HG02610 (cell line): ENCODE data around the gene C16orf96.
A peak's percentile ranks its signal among the peaks of the same experiment; 100 is the strongest.

Experiments used
- ATAC-seq: cut with Tn5 transposase; IDR thresholded peaks from one replicate; pipeline ENCODE4 v1.9.1; 2021; ENCODE audit warnings: mild to moderate bottlenecking, moderate library complexity; ENCODE audit not compliant: unreplicated experiment

Gene C16orf96

DNA sequence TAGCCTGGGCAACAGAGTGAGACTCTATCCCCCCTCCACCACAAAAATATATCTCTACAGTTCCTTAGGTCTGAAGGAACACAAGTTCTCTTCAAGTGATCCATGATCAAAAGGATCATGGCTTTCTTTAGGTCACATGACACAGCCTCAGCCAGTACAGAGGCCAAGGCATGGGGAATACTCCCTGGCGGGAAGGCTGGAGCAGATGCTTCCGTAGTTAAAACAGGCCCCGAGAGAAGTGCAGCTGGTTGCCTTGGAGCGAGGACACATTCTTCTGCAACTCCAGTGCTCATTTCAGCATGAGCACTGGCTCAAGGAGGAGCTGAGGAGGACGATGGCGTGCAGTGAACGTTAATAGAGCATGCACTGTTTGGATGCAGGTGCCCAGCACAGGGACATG, 31.1 kb upstream of the C16orf96 start:
- ATAC-seq, result no peak

- ATAC-seq, result no peak
Measured at GRCh38 chr16:4525634-4526277, 30.4 kb upstream of the C16orf96 start.

DNA sequence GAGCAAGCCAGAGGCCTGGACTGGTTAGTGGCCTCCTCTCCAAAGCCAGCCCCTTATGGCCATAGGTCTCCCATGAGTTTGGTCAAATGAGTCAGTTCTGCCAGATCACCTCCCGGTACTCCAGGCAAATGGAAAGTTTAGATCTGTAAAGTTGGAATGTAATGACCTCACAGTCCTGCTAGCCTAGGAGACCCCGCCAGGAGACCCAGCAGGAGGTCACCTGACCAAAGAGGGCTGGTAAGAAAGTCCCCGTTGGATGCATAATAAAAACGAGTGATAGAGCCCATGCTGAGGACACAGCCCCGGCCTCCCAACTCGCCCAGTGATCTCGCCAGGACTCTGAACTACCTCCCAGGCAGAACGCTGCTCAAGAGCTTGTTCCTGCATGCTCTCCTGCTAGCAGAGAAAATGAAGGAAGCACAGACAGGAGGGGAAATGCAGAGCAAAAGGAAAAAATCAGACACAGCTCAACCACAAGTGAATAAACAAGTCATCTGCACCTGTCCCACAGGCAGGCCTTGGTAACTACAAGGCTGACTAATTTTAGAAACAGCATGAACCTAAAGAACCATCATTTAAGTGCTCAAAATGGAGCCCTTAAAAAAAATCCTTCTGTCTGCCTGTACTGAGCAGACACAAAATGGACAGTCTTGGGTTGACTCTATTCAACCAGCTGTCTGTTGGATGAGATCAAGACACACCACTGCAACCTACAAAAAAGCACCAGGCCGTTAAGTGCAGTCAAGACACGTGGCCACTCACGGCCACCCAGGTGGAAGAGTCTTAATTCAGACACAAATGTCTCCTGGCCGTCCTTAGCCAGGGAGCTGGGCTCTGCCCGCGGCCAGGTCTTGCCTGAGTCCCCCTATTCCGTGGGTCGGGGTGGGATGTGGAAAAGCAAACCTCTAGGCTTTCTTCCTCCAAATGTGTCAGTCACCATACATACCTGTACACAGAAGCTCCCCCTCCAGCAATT, 26.8 kb upstream of the C16orf96 start:
- peak; percentile 46 for ATAC-seq

DNA sequence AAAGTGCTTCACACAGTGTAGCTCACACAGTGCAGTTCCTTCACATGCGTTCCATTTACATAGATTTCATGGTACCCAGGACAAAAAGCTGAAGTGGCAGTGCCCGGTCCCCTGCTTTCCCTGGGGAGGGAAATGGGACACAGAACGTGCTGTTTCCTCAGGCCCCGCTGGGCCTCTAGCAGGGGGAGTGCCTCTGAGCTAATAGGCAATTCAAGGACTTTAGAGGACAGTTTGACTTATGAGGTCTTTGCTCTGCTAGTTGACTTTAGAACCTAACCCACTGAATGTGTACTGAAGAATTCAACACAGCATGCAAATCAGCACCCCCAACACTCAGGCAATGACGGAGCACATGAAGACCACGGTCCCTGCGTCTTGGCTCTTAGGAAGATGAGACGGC, 24.3 kb upstream of the C16orf96 start:
- ATAC-seq, result no peak

DNA sequence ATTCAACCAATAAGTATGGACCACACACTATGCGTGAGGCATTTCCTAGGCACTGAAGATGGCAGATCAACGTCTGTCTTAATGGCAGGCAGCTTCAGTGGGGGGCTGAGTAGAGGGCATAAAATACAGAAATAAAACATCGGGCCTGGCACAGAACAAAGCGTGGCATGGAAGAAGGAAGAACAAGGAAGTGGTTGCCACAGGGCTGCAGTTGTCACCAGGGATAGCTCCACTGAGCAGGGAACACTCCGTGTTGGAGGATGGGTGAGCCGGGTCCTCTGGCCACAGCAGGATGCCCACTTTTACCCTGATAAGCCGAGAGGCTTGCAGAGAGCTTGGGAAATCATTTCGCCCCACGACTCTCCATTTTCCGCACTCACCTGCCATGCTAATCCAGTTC, 23.9 kb upstream of the C16orf96 start:
- ATAC-seq, result no peak

GRCh38 chr16:4533490-4533889, 22.6 kb upstream of the C16orf96 start:
- ATAC-seq, result no peak

GRCh38 chr16:4534151-4534790, 21.9 kb upstream of the C16orf96 start:
- no peak for ATAC-seq

DNA sequence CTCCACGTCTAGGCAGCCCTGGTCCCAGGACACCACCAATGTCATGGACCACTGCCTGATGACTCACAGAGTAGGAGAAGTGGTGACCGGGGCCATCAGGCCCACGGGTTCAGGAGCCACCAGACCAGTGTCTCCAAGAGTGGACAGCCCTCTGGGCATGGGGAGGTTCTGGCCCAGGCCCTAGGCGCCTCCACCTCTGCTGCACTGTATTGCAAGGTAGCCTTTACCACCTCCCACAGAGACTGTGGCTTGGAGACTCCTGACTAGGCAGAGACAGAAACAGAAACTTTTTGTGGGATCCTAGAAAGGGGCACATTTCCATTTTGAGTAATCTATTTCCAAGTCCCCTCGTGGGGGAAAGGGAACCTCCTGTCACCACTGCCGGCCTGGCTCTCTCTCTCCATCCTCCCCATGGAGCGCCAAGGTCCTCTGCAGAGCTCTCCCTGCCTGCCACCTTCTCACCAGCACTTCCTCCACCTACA, 20.5 kb upstream of the C16orf96 start:
- ATAC-seq, result no peak

- no peak for ATAC-seq
Measured at GRCh38 chr16:4536391-4537106, 19.6 kb upstream of the C16orf96 start.

DNA sequence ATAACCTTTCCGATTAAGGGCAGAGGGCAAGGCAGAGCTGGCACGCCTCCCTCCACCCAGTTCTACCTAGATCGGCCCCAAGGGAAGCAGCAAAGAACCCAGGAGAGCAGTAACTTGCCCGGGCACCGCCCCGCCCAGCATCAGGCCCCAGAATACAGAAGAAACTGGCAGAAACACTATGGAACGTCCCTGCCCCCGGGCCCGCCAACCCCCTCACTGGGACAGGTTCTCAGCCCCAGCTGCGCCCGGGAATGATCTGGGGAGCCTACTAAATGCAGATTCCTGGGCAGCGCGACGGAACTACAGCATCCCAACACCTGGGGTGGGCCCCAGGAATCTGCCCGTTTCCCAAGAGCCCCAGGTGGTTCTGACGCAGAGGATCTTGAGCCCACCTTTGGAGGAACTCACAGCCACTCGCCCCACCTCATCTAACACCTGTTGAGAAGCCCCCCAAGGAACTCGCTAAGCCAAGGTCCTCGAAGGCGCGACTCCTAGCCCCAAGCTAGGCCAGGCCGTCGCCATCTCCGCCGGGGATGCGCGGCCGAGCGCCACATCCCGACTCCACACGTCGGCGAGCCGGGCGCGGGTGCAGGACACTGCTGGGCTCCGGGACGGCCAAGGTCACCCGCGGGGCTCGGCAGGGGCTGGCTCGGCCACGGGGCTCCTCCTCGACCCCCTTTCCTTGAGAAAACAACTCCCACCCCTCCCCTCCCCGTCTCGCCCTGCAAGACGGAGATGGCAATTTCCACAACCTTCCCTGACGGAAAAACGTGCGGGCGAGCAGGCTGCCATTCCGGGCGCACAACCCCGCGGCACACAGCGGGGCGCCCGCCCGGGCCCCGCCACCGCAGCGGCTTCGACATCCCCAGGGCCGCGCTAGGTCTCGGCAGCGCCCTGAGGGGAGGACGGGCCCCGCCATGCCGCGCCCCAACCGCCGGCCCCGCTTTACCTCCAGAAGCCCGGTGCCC, 18.5 kb upstream of the C16orf96 start:
- ATAC-seq, result peak; percentile 13

GRCh38 chr16:4538350-4539235, 17.5 kb upstream of the C16orf96 start, which contains the start of gene CDIP1:
Gene CDIP1 (minus strand): TSS chr16:4538773. CDS start chr16:4514130, 24,643 bp downstream.
- peak; percentile 86 for ATAC-seq

GRCh38 chr16:4539716-4540284, 16.3 kb upstream of the C16orf96 start:
- ATAC-seq, result no peak

DNA sequence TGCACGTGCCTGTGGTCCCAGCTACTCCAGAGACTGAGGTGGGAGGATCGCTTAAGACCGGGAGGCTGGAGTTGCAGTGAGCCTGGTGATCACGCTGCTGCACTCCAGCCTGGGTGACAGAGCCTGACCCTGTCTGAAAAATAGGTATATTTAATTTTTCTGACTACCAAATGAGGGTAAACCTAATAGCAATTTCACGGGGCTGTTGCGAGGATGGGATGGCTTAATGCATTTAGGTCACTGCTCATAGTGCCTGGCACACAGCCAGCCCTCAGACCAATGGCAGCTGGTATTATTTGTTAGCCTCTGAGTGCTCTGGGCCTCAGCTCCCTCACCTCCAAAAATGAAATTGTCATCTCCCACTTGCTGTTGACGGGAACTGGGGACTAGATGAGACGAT, 11.7 kb upstream of the C16orf96 start:
- no peak for ATAC-seq

- no peak for ATAC-seq
Measured at GRCh38 chr16:4548124-4548523, 8.0 kb upstream of the C16orf96 start.

- ATAC-seq, result no peak
Measured at GRCh38 chr16:4550591-4550990, 5.5 kb upstream of the C16orf96 start.

- ATAC-seq, result no peak
Measured at GRCh38 chr16:4552541-4552940, 3.6 kb upstream of the C16orf96 start.

DNA sequence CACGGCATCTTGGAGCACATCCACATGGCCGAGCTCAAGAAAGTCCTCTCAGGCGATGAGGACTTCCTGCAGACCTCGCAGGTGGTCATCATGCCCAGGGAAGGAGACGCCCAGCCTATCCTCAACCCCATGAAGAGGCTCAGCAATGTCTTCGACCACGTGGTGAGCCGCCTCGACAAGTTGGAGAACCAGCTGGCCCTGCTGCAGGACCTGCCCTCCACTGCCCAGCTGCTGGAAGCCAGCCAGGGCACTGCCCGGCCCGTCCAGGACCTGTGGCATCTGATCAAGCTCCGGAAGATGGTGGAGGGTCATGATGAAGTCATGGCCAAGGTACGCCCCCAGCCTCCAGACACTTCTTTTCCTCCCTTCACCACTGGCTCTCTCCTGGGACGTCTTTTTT, 440 bp downstream of the C16orf96 start:
- no peak for ATAC-seq

GRCh38 chr16:4557973-4558372, 1.8 kb downstream of the C16orf96 start:
- no peak for ATAC-seq
